Activated T-cell treated with anti-CD3 and anti-CD28 coated beads for 24 hours (primary cell): Measurements from ENCODE around the gene ITPR3.
A peak's percentile ranks its signal among the peaks of the same experiment; 100 is the strongest.

Experiments
- DNase-seq: peaks from one replicate; pipeline ENCODE4 v3.0.0-alpha.2; 2020; ENCODE audit warnings: low read depth

Gene ITPR3

GRCh38 chr6:33686981-33687975 lies 66.2 kb downstream of the ITPR3 start:
- no peak for DNase-seq

GRCh38 chr6:33688006-33688405 lies 66.9 kb downstream of the ITPR3 start:
- no peak for DNase-seq

GRCh38 chr6:33688451-33689147 lies 67.5 kb downstream of the ITPR3 start:
- DNase-seq: no peak

GRCh38 chr6:33689148-33689494 lies 68.0 kb downstream of the ITPR3 start:
- no peak for DNase-seq

GRCh38 chr6:33689879-33690278 lies 68.8 kb downstream of the ITPR3 start:
- no peak for DNase-seq

- DNase-seq: no peak
Observed at GRCh38 chr6:33690766-33691165, 69.6 kb downstream of the ITPR3 start.

- DNase-seq: no peak
Observed at GRCh38 chr6:33691456-33692077, 70.4 kb downstream of the ITPR3 start.

GRCh38 chr6:33692078-33692759 lies 71.1 kb downstream of the ITPR3 start:
- DNase-seq: no peak

- DNase-seq: peak; percentile 37
Observed at GRCh38 chr6:33692760-33693158, 71.6 kb downstream of the ITPR3 start.

GRCh38 chr6:33693186-33694105 lies 72.3 kb downstream of the ITPR3 start:
- DNase-seq: no peak

- peak; percentile 75 for DNase-seq
Observed at GRCh38 chr6:33694401-33694931, 73.3 kb downstream of the ITPR3 start.

- DNase-seq: no peak
Observed at GRCh38 chr6:33694977-33695376, 73.9 kb downstream of the ITPR3 start.

- DNase-seq: no peak
Observed at GRCh38 chr6:33695451-33695887, 74.3 kb downstream of the ITPR3 start.

GRCh38 chr6:33696076-33696475 lies 75.0 kb downstream of the ITPR3 start:
- no peak for DNase-seq

GRCh38 chr6:33696548-33697518 lies 75.7 kb downstream of the ITPR3 start:
- no peak for DNase-seq

GRCh38 chr6:33697845-33698244 lies 76.7 kb downstream of the ITPR3 start:
- DNase-seq: no peak

- DNase-seq: no peak
Observed at GRCh38 chr6:33698494-33698893, 77.4 kb downstream of the ITPR3 start.

- DNase-seq: no peak
Observed at GRCh38 chr6:33699131-33699530, 78.0 kb downstream of the ITPR3 start.

GRCh38 chr6:33699739-33700138 lies 78.6 kb downstream of the ITPR3 start:
- no peak for DNase-seq
